OCI-M2 (cell line): ENCODE results near the gene COA8.
"Not testable (repeated sequence)": the region's sequence is repeated elsewhere in the genome, so short reads cannot be mapped to it uniquely, and the experiment has no call there.

Experiments used
- DNase-seq: peaks from one replicate; lab custom pipeline; 2025; ENCODE audit not compliant: unreplicated experiment; lab: John Stamatoyannopoulos, UW

COA8 gene

DNA sequence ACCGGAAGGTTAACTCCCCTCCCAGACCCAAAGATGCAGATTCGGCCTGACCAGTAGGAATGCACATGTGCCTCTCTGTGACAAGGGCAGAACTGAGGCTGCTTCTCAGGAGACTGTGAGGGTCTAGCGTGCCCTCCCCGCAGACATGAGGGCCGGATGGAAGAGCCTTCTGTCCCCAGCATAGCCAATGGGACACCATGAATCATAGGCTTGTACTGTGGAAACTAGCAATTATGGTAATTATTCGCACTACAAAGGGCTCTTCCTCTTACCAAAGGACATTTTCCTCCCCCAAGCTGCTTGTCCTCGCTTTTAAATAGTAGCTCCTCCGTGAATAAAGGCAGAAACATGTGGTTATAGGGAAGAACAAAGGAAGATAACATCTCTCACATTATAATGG, 6.2 kb downstream of the COA8 start:
- no peak for DNase-seq

DNA sequence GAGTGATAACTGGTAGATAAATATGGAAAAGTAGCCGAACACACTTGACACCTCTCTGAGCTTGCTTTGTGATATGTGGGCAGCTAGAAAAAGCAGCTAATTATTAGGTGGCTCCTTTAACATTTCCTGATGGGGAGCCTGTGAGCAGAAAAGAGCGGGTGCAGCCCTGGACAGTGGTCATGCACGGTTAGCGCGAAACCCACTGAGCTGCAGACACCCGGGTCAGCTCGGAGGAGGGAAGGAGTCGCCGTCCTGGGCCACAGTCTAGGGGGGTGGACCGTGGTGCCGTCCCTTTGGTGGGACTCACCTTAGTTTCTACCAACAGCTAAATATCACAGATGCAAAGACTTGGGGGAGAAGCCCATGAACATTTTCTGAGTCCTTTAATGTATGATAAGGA, 6.6 kb downstream of the COA8 start:
- no peak for DNase-seq

DNA sequence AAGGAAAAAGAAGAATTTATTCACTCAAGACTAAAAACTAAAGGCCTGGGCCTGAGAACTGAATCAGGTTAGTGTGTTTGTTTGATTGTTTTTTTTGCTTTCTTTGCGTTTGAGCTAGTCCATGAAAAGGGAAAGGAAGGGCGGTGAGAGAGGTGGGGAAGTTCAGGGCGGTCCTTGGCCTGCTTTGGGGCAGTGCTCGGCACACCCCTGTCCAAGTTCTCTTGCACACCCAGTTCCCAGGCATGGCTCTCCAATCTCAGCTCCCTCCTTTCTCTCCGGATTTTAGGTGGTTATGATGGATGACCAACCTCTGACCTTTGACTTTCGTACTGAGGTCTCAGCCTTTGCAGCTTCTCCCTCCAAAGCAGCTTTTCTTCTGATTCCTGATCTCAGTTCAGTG, 11.3 kb downstream of the COA8 start:
- no peak for DNase-seq

DNA sequence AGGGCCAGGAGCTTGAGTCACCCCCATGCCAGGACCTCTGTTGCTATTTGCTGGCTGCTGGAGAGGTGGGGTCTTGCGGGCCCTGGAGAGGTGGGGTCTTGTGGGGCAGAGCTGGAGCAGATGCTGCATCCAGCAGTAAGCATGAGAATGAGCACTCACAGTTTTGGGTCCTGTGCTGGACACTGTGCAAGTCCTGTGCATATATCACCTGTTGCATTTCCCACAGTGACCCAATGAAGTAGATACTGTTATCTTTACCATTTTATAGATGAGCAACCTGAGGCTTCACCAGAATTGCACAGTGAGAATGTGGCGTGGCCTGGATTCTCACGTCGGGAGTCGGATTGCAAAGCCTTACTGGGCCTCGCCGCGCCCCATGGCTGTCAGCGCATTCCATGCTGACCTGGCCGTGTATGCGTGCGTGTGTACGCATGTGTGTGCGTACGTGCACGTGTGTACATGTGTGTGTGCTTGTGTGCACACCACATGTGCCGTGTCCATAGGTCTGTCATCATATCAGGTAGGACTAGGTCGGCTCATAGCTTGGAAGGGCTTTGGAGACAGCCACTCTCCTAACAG, 12.0 kb downstream of the COA8 start:
- no peak for DNase-seq

DNA sequence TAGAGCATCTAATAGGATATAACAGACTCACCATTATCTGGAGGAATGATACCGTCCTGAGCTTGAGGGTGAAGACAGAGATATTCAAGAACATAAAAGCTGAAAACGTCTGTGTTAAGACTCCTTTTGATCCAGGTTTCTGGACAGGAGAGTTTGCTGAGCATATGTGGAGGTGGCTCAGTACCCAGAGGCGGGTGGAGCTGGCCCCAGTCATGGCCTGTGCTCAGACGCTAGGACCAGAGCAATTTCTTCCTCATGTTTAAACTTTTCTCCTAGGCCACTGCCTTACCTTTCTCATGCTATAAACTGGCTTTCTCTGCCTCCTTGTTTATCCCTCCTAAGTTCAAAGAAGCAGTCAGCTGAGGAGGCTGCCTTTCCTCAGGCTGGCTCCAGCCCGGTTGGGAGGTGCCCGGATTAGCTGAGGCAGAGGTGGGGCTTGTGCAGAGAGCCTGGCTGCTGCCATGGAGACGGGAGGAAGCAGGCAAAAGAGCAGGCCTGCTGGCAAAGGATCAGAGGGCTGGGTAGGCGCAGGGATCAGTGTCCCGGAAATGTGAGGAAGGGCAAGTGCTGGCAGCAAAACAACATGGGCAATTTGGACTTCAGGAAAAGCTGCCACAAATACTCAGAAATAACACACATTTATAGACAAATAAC, 13.7 kb downstream of the COA8 start:
- no peak for DNase-seq

DNA sequence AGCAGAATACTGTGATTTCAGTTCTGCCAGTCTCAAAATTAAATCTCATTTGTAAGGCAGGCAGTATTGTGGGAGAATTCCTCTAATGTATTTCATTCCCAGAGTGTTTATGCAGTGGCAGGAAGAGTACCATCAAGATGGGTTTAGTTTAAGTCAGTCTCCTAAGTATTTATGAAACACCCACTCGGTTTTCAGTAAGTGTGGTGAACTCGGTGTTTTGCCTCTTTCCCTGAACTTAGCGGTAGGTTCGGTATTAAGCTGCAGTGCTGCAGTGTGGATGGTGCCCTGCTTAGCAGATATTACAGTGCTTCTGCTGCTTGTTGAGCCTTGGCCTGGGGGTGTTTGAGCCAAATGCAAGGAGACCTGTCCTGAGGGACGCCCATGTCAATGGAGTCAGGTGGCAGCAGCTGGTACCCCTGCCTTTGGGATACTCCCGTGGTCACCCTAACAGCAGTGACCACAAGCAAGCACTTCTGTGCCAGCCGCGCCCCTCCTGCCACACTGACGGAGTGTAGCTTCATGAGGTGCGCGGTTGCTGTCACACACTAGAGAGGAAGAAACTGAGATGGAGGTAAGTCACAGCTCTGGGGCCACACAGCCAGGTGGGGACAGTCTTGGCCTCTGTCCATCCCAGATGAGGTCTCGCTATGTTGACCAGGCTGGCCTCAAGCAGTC, 15.8 kb downstream of the COA8 start:
- DNase-seq = no peak

DNA sequence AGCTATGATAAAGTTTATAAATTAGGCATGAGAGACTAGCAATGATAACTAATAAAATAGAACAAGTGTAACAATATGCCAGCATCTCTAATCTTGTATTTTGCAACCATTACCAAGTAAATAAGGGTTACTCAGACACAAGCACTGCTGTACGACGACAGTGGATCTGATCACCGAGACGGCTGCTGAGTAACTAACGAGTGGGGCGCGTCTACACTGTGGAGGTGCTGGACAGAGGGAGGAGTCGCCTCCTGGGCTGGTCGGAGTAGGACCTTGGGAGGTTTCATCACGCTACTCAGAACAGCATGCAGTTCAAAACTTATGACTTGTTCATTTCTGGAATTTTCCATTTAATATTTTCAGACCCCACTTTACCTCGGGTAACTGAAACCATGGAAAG, 18.4 kb downstream of the COA8 start:
- DNase-seq = no peak

DNA sequence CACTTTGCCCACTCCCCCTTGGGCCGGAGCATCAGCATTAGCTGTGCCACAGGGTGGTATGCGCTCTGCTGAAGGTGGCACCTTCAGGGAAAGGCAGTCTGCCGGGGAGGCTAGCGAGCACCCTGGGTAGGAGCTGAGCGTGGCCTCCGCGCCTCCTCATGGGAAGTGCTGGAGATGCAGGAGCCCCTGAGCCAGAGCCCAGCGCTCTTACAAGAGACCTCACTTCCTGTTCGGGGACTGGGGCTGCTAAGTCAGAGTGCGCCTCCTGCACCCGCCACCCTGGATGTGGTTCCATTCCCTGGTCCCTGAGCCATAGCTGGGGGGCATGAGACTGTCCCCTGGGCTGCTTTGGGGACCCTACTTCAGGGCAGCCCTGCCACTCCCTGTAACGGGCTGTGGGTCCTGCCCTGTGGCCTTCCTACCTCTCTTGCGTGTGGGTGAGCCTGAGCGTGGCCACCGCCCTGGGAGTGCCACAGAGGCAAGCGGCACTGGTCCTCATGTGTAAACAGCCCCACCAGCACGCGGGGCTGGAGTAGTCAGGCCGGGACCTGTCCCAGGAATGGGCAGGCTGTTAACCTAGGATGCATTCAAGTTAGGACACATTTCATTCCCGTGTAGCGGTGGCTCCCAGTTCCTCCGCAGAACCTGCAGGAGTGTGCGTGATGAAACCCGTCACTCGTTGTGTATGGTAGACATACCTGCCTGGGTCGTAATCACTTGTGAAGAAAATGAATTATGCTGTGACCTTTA, 19.4 kb downstream of the COA8 start:
- no peak for DNase-seq

DNA sequence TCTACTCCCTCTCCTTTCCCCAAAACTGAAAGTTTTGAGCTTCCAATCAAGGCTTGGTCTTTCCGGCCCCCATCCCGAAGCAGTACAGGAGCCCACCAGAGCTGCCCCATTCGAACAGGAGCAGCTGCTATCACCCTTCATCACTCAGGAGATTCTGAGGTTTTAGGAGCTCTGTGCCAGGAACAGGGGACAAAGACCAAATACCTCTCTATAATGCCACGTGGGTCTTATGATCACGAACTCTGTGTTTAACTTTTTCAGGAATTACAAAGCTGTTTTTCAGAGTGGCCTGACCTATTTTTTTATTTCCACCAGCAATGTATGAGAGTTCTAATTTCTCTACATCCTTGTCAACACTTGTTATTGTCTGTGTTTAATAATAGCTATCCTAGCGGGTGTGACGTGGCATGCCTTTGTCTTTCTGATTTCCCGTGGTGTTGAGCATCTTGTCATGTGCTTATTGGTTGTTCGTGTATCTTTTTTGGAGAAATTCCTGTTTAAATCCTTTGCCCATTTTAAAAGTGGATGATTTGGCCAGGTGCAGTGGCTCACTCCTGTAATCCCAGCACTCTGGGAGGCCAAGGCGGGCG, 21.7 kb downstream of the COA8 start:
- DNase-seq = no peak

DNA sequence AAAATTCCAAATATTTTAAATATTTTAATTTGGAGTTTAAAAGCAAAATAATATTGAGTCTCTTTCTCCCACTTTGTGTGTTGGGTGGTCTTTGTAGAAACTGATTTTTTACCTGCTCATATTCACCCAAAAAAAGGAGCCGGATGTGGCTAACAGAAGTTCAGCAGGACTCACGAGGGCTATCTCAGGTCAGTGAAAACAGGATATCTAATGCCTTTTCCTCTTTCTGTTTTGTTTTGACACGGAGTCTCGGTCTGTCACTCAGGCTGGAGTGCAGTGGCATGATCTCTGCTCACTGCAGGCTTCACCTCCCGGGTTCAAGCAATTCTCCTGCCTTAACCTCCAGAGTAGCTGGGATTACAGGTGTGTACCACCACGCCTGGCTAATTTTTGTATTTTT, 30.8 kb downstream of the COA8 start:
- DNase-seq = no peak

DNA sequence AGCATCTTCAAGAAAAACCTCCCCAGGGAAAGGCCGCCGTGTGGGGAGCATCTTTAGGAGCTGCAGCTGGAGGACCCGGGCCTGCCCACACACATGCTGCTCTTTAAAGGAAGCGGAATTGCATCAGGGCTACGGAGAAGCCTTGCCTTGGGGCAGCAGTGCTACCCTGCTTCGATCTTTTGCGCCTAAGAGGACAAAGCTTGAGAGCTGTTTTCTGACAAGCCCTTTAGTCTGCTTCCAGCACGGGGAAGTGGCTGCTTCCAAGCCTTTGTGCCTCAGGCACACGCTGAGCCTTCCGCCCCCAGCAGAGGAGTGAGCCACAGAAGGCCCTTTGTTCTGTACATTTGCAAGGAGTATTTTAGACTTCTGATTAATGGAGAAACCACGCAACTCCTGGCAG, 31.5 kb downstream of the COA8 start:
- no peak for DNase-seq

DNA sequence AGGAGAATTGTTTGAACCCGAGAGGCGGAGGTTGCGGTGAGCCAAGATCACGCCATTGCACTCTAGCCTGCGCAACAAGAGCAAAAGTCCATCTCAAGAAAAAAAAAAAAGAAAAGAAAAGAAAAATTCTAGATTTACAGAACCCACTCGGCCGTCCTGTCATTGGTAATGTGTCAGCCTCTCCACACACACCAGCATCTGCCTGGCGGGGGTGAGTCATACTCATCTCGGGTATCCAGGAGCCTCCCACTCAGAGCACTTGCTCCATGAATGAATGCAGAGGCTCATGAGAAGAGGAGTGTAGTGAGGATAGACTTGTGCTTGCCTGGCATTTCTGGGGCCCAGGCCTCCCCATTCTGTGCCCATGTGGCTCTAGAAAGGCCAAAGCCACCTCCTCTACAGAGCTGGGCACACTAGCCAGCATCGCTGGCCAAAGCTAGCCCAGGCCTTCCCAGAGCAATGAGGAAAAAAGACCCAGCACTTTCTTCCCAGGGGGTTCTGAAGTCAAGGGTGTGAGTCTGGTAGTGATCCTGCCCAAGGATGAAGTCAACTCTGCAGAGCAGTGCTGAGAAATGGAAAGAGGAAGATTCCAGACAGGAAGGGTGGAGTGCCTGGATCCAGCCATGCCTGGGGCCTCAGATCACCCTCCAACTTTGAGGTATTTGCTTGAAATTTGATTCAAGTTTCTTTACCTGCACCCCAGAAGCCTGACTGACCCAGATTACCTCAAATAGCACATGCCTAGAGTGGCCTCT, 35.0 kb downstream of the COA8 start:
- no peak for DNase-seq

DNA sequence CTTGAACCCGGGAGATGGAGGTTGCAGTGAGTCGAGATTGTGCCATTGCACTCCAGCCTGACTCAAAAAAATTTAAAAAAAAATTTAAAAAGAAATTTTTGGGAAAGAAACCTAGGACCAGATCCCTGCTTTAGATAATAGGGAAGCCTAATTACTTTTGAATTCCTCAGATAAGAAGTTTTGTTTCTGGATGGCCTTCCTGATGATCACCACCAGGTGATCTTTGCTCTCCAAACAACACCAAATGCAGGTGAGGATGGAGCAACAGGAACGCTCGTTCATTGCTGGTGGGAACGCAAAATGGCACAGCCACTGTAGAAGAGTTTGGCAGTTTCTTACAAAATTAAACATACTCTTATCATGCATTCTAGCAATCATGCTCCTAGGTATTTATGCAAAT, 37.7 kb downstream of the COA8 start:
- no peak for DNase-seq

DNA sequence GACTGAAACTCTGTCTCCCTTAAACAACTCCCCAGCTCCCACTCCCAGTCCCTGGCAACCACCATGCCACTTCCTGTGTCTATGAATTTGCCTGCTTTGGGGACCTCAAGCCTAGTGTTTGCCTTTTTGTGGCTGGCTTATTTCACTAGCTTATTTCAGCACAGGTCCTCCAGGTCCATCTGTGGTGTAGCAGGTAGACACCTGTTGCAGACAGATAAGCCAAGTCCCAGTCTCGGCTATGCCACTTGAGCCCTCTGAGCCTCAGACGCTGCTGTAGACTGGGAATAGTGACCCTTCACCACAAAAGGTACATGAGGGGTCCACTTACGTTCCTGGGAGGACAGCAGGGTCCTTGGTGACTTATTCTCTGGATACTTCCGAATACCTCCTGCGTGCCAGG, 41.9 kb downstream of the COA8 start:
- DNase-seq = no peak

DNA sequence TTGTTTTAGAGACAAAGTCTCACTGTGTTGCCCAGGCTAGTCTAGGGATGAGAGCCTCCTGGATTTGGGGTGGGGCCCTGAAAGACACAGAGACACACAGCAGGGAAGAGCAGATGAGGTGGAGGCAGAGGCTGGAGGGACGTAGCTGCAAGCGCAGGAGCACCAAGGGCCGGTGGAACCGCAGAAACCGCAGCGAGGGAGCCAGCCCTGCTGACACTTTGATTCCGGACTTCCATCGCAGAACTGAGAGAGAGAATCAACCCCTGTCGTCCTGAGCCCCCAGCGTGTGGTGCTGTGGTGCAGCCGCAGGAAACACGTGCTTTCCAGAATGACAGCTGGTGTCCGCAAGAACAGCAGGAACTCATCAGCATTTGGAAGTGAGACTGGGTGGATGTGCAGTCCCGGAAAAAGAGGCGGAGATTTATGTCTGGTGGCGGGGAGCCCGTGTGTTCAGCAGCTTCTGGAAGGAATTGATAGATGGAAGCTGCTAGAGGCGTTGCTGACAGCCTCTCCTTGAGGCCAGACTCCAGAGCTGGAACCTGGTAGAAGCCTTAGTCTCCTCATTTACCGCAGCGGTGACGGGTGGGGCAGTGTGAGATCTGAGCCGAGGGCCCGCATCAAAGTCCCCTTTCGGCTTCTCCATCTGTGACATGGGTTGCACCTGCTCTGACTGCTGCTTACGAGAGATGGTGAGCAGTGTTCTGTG, 44.4 kb downstream of the COA8 start:
- no peak for DNase-seq

DNA sequence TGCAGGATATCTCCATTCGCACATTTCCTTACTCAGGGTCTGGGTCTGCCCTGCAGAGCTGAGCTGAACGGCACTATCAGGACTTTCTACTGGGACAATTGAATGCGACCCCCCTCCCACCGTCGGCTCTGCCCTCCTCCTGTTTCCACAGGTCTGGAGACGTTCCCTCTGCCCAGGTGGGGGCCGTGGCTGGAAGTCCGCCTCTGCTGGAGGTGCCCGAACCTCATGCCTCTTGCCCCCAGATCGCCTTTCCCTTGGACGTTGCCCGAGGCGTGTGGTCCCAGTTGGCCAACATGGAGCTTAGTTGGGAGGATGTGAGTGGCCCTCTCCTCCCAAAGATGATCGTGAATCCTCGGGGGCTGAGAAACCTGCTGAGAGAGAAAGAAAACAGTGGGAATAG, 45.1 kb downstream of the COA8 start:
- DNase-seq = no peak

DNA sequence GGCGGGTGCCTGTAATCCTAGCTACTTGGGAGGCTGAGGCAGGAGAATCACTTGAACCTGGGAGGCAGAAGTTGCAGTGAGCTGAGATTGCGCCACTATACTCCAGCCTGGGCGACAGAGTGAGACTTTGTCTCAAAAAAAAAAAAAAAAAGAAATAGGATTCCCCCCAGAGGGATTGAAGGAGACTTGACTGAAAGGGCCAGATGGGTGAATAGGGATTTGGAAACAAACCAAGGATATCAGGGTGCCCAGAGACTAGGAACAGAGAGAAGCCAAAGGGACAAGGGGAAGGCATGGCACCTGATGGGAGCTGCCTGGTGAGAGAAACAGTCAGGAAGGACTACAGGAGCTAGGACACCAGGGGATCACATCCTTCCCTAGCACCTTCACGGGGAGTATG, 46.3 kb downstream of the COA8 start:
- not testable (repeated sequence) for DNase-seq

DNA sequence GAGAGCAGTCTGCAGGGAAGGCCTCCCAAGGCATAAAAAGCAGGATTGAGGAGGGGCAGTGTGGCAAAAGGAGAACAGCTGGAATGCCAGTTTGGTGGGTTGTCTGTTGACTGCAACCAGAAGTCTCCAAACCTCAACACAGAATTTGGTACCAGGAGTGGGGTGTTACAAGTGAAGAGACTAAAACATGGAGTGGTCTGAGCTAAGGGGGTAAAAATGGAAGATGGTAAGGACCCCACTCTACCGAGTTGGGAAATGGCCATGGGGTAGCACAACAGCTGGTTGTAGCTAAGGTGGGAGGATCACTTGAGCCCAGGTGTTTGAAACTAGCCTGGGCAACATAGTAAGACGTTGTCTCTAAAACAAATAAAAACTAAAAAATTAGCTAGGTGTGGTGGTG, 48.5 kb downstream of the COA8 start:
- no peak for DNase-seq

DNA sequence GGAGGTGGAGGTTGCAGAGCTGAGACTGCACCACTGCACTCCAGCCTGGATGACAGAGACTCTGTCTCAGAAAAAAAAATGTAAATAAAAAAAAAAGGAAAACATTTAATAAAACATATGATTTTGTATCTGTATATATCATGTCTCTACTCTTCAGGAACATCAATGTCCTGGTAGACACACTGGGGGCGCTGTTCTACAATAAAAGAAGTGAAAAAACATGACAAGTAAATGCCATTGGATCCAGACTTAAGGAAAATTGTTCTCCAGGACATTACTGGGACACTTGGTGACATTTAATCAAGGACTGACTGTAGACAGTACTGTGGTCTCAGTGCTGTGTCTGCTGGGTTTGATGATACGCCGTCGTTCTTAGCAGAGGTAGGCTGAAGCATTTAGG, 50.8 kb downstream of the COA8 start:
- no peak for DNase-seq

DNA sequence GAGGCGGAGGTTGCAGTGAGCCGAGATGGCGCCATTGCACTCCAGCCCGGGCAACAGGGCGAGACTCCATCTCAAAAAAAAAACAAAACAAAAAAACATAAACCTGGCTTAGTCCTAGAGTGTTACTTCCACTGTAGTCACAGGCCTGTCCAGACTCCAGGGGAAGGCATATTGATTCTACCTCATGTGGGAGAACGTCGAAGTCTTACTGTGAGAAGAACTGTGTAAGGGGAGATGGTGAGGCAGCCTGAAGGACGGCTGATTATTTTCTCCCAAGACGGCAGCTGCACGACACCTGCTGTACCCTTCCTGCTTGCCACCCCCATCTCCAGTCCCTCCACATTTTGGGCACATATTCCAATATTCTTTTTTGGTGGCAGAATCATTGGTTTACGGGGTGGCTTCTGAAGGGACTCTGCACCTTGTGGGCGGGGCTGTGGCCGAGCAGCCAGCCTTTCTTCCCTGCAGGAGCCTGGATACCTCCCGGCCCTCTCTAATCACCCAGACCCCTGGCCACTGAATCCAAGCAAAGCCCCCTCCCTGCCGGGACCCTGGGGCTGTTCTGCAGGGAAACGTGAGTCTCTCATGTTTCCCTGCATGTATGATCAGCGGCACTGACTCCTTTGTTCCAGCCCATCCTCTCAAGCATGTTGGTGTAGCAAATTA, 54.0 kb downstream of the COA8 start:
- no peak for DNase-seq
